Measurements from ENCODE around the gene IPO7.
"Not testable (repeated sequence)": the region's sequence is repeated elsewhere in the genome, so short reads cannot be mapped to it uniquely, and the experiment has no call there.

Gene IPO7

GRCh38 chr11:9384535-9385326 lies at the start of gene IPO7:
TSS of gene IPO7 (plus strand) at chr11:9384652. CDS start at chr11:9384764, 112 bp downstream.
- peak within 1 kb of the TSS; percentile 67 for H3K4me3 ChIP-seq (ENCODE audit: low read depth, low read length)

GRCh38 chr11:9341638-9342178 lies 42.7 kb upstream of the IPO7 start:
- DNase-seq (ENCODE audit: low read depth) = no peak

More at GRCh38 chr11:9384535-9385326, at the start of gene IPO7:
- peak; percentile 71 for DNase-seq (ENCODE audit: low read depth)

GRCh38 chr11:9344061-9344680 lies 40.3 kb upstream of the IPO7 start:
- no peak overlapping the region for H3K4me3 ChIP-seq (ENCODE audit: low read depth, low read length)

More at GRCh38 chr11:9341638-9342178, 42.7 kb upstream of the IPO7 start:
- H3K4me3 ChIP-seq (ENCODE audit: low read depth, low read length) = no peak overlapping the region

GRCh38 chr11:9347100-9347499 lies 37.4 kb upstream of the IPO7 start:
- no peak overlapping the region for H3K4me3 ChIP-seq (ENCODE audit: low read depth, low read length)
- DNase-seq (ENCODE audit: low read depth) = no peak

More at GRCh38 chr11:9344061-9344680, 40.3 kb upstream of the IPO7 start:
- DNase-seq (ENCODE audit: low read depth) = no peak

- DNase-seq (ENCODE audit: low read depth) = not testable (repeated sequence)
Observed at GRCh38 chr11:9347779-9348178, 36.7 kb upstream of the IPO7 start.

GRCh38 chr11:9351321-9351881 lies 33.1 kb upstream of the IPO7 start:
- H3K4me3 ChIP-seq (ENCODE audit: low read depth, low read length) = no peak overlapping the region
- DNase-seq (ENCODE audit: low read depth) = no peak

More at GRCh38 chr11:9347779-9348178, 36.7 kb upstream of the IPO7 start:
- H3K4me3 ChIP-seq (ENCODE audit: low read depth, low read length) = not testable (repeated sequence)

- H3K4me3 ChIP-seq (ENCODE audit: low read depth, low read length) = no peak overlapping the region
- DNase-seq (ENCODE audit: low read depth) = no peak
Observed at GRCh38 chr11:9357041-9357440, 27.4 kb upstream of the IPO7 start.

- H3K4me3 ChIP-seq (ENCODE audit: low read depth, low read length); DNase-seq (ENCODE audit: low read depth): not testable (repeated sequence)
Observed at GRCh38 chr11:9360862-9361622, 23.4 kb upstream of the IPO7 start.

GRCh38 chr11:9362393-9362863 lies 22.0 kb upstream of the IPO7 start:
- DNase-seq (ENCODE audit: low read depth) = no peak
- no peak overlapping the region for H3K4me3 ChIP-seq (ENCODE audit: low read depth, low read length)

- H3K4me3 ChIP-seq (ENCODE audit: low read depth, low read length) = peak overlapping the region; percentile 42
- DNase-seq (ENCODE audit: low read depth) = peak; percentile 89
Observed at GRCh38 chr11:9363954-9364912, 20.2 kb upstream of the IPO7 start.

GRCh38 chr11:9367551-9367950 lies 16.9 kb upstream of the IPO7 start:
- no peak overlapping the region for H3K4me3 ChIP-seq (ENCODE audit: low read depth, low read length)
- DNase-seq (ENCODE audit: low read depth) = no peak

- no peak for DNase-seq (ENCODE audit: low read depth)
- H3K4me3 ChIP-seq (ENCODE audit: low read depth, low read length) = no peak overlapping the region
Observed at GRCh38 chr11:9377036-9377435, 7.4 kb upstream of the IPO7 start.

- DNase-seq (ENCODE audit: low read depth) = no peak
- H3K4me3 ChIP-seq (ENCODE audit: low read depth, low read length) = no peak overlapping the region
Observed at GRCh38 chr11:9379041-9379440, 5.4 kb upstream of the IPO7 start.

- no peak overlapping the region for H3K4me3 ChIP-seq (ENCODE audit: low read depth, low read length)
- DNase-seq (ENCODE audit: low read depth) = no peak
Observed at GRCh38 chr11:9380773-9381172, 3.7 kb upstream of the IPO7 start.

GRCh38 chr11:9385327-9385899 lies 961 bp downstream of the IPO7 start:
- H3K4me3 ChIP-seq (ENCODE audit: low read depth, low read length) = peak overlapping the region; percentile 67
- DNase-seq (ENCODE audit: low read depth) = no peak

GRCh38 chr11:9386086-9386485 lies 1.6 kb downstream of the IPO7 start:
- DNase-seq (ENCODE audit: low read depth) = no peak
- H3K4me3 ChIP-seq (ENCODE audit: low read depth, low read length) = peak overlapping the region; percentile 67

GRCh38 chr11:9386901-9387300 lies 2.4 kb downstream of the IPO7 start:
- DNase-seq (ENCODE audit: low read depth) = no peak
- no peak overlapping the region for H3K4me3 ChIP-seq (ENCODE audit: low read depth, low read length)

- H3K4me3 ChIP-seq (ENCODE audit: low read depth, low read length) = no peak overlapping the region
- DNase-seq (ENCODE audit: low read depth) = no peak
Observed at GRCh38 chr11:9396310-9396709, 11.9 kb downstream of the IPO7 start.

Data from skeletal muscle cell (primary cell).